Common myeloid progenitor, CD34-positive (primary cell): Measurements from ENCODE around the gene HHAT.

Experiments
- CTCF ChIA-PET: fragments of 350-600 bp; sonication (Branson Sonifier 250); formaldehyde crosslinking; loops from one replicate; lab custom pipeline; 2021; ENCODE audit warnings: antibody characterized with exemption; lab: Charles Lee
- POLR2A ChIA-PET: fragments of 350-600 bp; sonication (Branson Sonifier 250); formaldehyde crosslinking; loops from one replicate; lab custom pipeline; 2021; ENCODE audit warnings: antibody characterized with exemption; lab: Charles Lee
- DNase-seq, 3 donors: peaks; one replicate each; pipeline versions ENCODE4 v3.0.0 to v3.0.0-alpha.2; 2013
- H3K27ac ChIP-seq, 2 experiments: 1 replicate in 1 of 2; 2 replicates in 1 of 2; pipeline ENCODE4 v1.7.0; 2013; ENCODE audit warnings: inconsistent platforms in 2 of 2, low read length in 2 of 2, mild to moderate bottlenecking in 2 of 2, low read depth in 1 of 2, moderate library complexity in 1 of 2; ENCODE audit not compliant: severe bottlenecking in 2 of 2, insufficient read depth in 1 of 2, poor library complexity in 1 of 2
- H3K27me3 ChIP-seq, 5 experiments: replicated peaks in 2 of 5; 1 replicate in 3 of 5; 2 replicates in 2 of 5; pipeline versions ENCODE4 v1.6.1 to v1.7.0; 2013; ENCODE audit warnings: low read length in 4 of 5, mild to moderate bottlenecking in 2 of 5, moderate library complexity in 2 of 5, inconsistent platforms in 1 of 5; ENCODE audit not compliant: insufficient read depth in 5 of 5, control insufficient read depth in 4 of 5
- H3K36me3 ChIP-seq, 4 experiments: 1 replicate in 2 of 4; 2 replicates in 2 of 4; pipeline versions ENCODE4 v1.6.1 to v1.7.0; 2013; ENCODE audit warnings: low read length in 3 of 4, control low read depth in 1 of 4, mild to moderate bottlenecking in 1 of 4; ENCODE audit not compliant: control insufficient read depth in 4 of 4, insufficient read depth in 4 of 4
- H3K4me1 ChIP-seq, 4 experiments: 1 replicate in 3 of 4; 2 replicates in 1 of 4; pipeline versions ENCODE4 v1.6.1 to v1.7.1; 2013; ENCODE audit warnings: low read length in 3 of 4, mild to moderate bottlenecking in 3 of 4, control low read depth in 1 of 4, inconsistent platforms in 1 of 4, moderate library complexity in 1 of 4; ENCODE audit not compliant: control insufficient read depth in 4 of 4, insufficient read depth in 4 of 4; ENCODE audit errors: control extremely low read depth in 1 of 4
- H3K4me3 ChIP-seq, 7 experiments: 1 replicate in 4 of 7; 2 replicates in 3 of 7; pipeline versions ENCODE4 v1.5.1 to v1.7.0; 2013; ENCODE audit warnings: mild to moderate bottlenecking in 7 of 7, low read length in 6 of 7, moderate library complexity in 6 of 7, inconsistent platforms in 2 of 7, low read depth in 2 of 7, control low read depth in 1 of 7; ENCODE audit not compliant: insufficient read depth in 4 of 7, control insufficient read depth in 1 of 7; ENCODE audit errors: extremely low read depth in 1 of 7
- H3K9me3 ChIP-seq, 5 experiments: 1 replicate in 4 of 5; 2 replicates in 1 of 5; pipeline versions ENCODE4 v1.6.1 to v1.7.1; 2013; ENCODE audit warnings: low read length in 4 of 5, mild to moderate bottlenecking in 2 of 5, inconsistent platforms in 1 of 5, low read depth in 1 of 5, moderate library complexity in 1 of 5; ENCODE audit not compliant: control insufficient read depth in 4 of 5, insufficient read depth in 2 of 5; ENCODE audit errors: control extremely low read depth in 1 of 5
- WGBS: methylation state at CpG from one replicate; pipeline ENCODE4 v1.1.5; 2013; ENCODE audit not compliant: insufficient coverage; 5-methylcytosine and 5-hydroxymethylcytosine counted together

The HHAT gene

DNA sequence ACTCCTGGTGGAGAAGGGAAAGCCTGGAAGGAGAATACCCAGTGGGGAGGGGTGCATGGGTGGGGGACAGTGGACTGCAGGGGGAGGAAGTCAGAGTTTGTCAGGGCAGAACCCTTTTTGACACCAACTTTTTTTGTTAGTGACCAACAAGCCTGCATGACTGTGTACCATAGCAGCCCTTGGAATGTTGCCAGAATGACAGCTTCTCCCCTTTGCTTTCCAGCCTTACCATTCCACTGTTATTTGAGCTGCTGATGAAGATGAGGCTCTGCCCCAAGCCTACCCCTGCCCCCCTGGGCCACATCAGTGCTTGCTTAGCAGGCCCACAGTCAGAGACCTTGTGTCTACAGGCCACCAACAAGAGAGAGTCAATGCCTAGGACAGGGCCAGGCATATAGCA, 341.2 kb downstream of the HHAT start:
- ChIA-PET CTCF (no interaction called here), POLR2A (no interaction called here)
- Histone ChIP-seq H3K27ac (no peak overlapping the region), H3K36me3 (no peaks in the 10 kb centered on the region), H3K27me3 (no peaks in the 10 kb centered on the region), H3K4me1 (no peaks in the 10 kb centered on the region), H3K4me3 (no peak overlapping the region), H3K9me3 (no peaks in the 10 kb centered on the region)
- no peak for DNase-seq

DNA sequence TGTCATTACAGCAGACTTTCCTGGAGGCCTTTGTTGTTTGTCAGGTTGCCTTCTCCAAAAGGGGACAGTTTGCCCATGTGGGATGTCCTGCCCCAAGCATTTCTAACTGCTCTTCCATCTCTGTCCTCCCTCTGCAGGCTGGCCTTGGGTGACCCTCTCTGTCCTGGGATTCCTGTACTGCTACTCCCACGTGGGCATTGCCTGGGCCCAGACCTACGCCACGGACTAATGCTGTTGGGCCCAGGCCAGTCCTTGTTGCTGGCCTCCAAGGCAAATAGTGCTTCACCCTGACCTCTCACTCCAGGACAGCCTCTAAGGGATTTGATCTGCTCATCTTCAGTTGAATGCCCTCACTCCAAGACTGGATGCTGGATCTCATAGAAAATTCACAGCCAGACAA, 345.4 kb downstream of the HHAT start:
- CTCF ChIA-PET: no interaction called here
- 100% methylated on average over 1 of the region's 3 CpGs for WGBS

DNA sequence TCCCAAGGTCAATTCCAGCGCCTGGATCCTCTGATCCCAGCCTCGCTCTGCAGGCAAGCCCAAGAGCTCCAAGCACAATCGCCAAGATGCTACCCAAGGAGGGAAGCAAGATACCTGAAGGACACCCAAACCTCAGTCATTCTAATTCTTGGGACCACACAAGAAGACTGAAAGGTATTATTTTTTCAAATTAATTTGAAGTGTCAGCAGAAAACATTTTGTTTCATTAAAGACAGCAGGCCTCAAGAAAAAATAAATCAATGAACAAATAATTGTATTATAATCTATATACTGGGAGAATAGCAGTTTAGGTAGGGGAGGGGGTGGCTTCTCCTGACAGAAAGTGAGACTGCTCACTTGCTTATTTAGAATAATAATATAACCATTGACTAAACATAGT, 347.8 kb downstream of the HHAT start:
- H3K4me1 ChIP-seq: peaks cover 0 to 8% (median 0%) of the 10 kb centered on the region in 4 experiments
- ChIA-PET CTCF (no interaction called here), POLR2A (no interaction called here)
- H3K4me3 ChIP-seq: no peak overlapping the region
- no peaks in the 10 kb centered on the region for H3K9me3 ChIP-seq
- whole genome bisulfite sequencing: 94% methylated on average over 2 of the region's 3 CpGs
- no peaks in the 10 kb centered on the region for H3K36me3 ChIP-seq
- no peak for DNase-seq
- H3K27me3 ChIP-seq: no peaks in the 10 kb centered on the region
- H3K27ac ChIP-seq: no peak overlapping the region

More for the DNA sequence above, 345.4 kb downstream of the HHAT start:
- no peak overlapping the region for H3K4me3 ChIP-seq
- H3K27ac ChIP-seq: no peak overlapping the region
- H3K9me3 ChIP-seq: no peaks in the 10 kb centered on the region
- no peaks in the 10 kb centered on the region for H3K4me1 ChIP-seq
- H3K27me3 ChIP-seq: no peaks in the 10 kb centered on the region
- POLR2A ChIA-PET: no interaction called here
- H3K36me3 ChIP-seq: no peaks in the 10 kb centered on the region
- DNase-seq: no peak

DNA sequence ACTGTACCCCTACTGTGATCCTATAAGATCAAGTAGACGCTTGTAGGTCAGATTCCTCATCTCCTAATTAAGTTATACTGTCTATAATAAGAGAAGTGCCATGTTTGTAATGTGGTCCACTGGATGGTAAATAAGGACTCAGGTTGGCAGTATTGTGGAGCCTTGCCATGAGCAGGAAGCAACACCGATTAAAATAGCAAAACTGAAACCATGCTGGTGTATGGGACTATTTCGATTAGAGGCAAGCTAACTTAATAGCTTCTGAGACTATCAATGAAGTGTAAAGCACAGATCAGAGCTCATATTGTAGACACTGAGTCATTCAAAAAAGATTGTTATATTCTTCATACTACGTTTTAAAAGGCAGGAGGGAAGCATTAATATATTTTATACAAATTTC, 348.8 kb downstream of the HHAT start:
- H3K4me1 ChIP-seq: peaks cover 0 to 8% (median 0%) of the 10 kb centered on the region in 4 experiments
- no peak overlapping the region for H3K4me3 ChIP-seq
- no peak overlapping the region for H3K27ac ChIP-seq
- no peak for DNase-seq
- peaks cover 0 to 2% (median 0%) of the 10 kb centered on the region in 4 experiments for H3K36me3 ChIP-seq
- ChIA-PET CTCF (no interaction called here), POLR2A (no interaction called here)
- WGBS: 93% methylated on average over 2 of the region's 4 CpGs
- no peaks in the 10 kb centered on the region for H3K27me3 ChIP-seq
- H3K9me3 ChIP-seq: no peaks in the 10 kb centered on the region

GRCh38 chr1:210678306-210678705, 349.6 kb downstream of the HHAT start:
- ChIA-PET POLR2A (no interaction called here), CTCF (no interaction called here)
- Histone ChIP-seq H3K4me1 (peaks cover 0 to 8% (median 0%) of the 10 kb centered on the region in 4 experiments), H3K9me3 (no peaks in the 10 kb centered on the region), H3K27ac (no peak overlapping the region), H3K36me3 (peaks cover 0 to 2% (median 0%) of the 10 kb centered on the region in 4 experiments), H3K4me3 (no peak overlapping the region), H3K27me3 (no peaks in the 10 kb centered on the region)
- no peak for DNase-seq
- WGBS: no CpG with 5 or more reads among the region's 3 CpGs

GRCh38 chr1:210681158-210681557, 352.5 kb downstream of the HHAT start:
- no peaks in the 10 kb centered on the region for H3K27me3 ChIP-seq
- peaks cover 0 to 8% (median 0%) of the 10 kb centered on the region in 4 experiments for H3K4me1 ChIP-seq
- H3K9me3 ChIP-seq: no peaks in the 10 kb centered on the region
- no peak overlapping the region for H3K27ac ChIP-seq
- H3K36me3 ChIP-seq: peaks cover 0 to 2% (median 0%) of the 10 kb centered on the region in 4 experiments
- 75% methylated on average over 6 of the region's 7 CpGs for WGBS
- CTCF ChIA-PET: no interaction called here
- POLR2A ChIA-PET: interaction anchor here (0.6 kb wide), 1 partner anchor 60 kb away, joined by 3 read pairs; no protein-coding TSS in a partner anchor
- no peak overlapping the region for H3K4me3 ChIP-seq
- peak in 2 of 3 donors; percentile 26 to 33 for DNase-seq

DNA sequence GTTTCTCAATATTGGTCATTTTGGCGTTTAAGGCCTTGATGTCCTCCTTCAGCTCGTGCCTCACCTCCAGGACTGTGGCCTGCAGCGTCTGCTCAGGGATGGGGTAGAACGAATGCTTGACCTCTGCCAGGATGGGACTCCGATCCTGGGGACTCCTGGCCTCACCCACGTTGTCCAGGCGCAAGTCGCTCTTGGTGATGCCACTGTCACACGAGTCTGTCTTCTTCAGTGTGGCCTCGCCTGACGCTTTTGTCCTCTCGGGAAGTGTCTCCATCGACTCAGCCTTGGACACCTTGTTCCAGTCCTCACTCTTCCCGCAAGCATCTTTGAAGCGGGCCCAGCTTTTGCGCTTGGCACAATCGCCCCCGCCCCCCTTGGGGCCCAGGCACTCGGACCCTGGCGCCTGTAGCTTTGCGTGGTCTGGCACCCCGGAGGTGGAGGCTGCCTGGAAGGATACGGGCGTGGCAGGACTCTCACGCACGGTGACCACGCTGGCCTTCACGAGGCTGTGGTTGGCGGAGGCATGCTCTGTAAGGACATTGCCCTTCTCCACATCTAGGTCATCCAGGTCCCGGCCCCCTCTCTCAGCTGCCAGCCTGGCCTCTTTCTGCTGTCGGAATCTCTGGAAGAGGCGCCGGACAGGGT, 354.8 kb downstream of the HHAT start:
- ChIA-PET POLR2A (no interaction called here), CTCF (no interaction called here)
- Histone ChIP-seq H3K36me3 (peaks cover 0 to 2% (median 0%) of the 10 kb centered on the region in 4 experiments), H3K4me1 (peaks cover 0 to 8% (median 0%) of the 10 kb centered on the region in 4 experiments), H3K27ac (no peak overlapping the region), H3K9me3 (no peaks in the 10 kb centered on the region), H3K4me3 (no peak overlapping the region), H3K27me3 (no peaks in the 10 kb centered on the region)
- no peak for DNase-seq
- 99% methylated on average over 31 of the region's 33 CpGs for WGBS
